Stimulated activated naive CD8-positive, alpha-beta T cell treated with anti-CD3 and anti-CD28 coated beads, Interleukin-15, Interleukin-2, amounts not matched to agents 100 ng/mL and 50 ng/mL, for 24 hours (primary cell): Measurements from ENCODE around the gene EXD2.

Experiments
- H3K27ac Mint-ChIP-seq: one replicate; pipeline ENCODE4 v1.8.0; 2021; ENCODE audit warnings: mild to moderate bottlenecking, mixed read lengths
- H3K27me3 Mint-ChIP-seq: one replicate; pipeline ENCODE4 v1.8.0; 2021; ENCODE audit warnings: mixed read lengths
- H3K36me3 Mint-ChIP-seq: one replicate; pipeline ENCODE4 v1.8.0; 2021; ENCODE audit warnings: low read depth, mixed read lengths
- H3K4me1 Mint-ChIP-seq: one replicate; pipeline ENCODE4 v1.8.0; 2021; ENCODE audit warnings: low read depth, mixed read lengths
- H3K4me3 Mint-ChIP-seq: one replicate; pipeline ENCODE4 v1.8.0; 2021; ENCODE audit warnings: mild to moderate bottlenecking, mixed read lengths
- H3K9me3 Mint-ChIP-seq: one replicate; pipeline ENCODE4 v1.8.0; 2021; ENCODE audit warnings: mixed read lengths

The EXD2 gene

DNA sequence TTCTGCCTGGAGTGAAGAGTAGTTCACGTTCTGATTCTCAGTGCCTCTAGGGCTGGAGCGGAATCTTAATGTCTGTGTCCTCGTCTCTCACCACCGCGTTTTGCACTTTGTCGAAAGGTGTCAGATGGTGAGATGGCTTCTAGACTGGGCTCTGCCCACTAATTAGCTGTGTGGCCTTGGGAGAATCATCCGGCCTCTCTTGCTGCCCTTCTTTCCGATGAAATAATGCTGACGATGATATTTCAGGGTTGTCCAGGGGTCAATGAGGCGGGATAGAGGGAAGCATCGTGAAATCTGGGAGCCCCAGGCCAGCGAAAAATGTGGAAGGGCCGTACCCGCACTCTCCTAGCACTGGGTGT, 67.8 kb downstream of the EXD2 start:
- H3K27ac Mint-ChIP-seq: no peak overlapping the region
- H3K4me1 Mint-ChIP-seq: peaks cover 4% of the 10 kb centered on the region
- H3K9me3 Mint-ChIP-seq: no peaks in the 10 kb centered on the region
- H3K36me3 Mint-ChIP-seq: no peaks in the 10 kb centered on the region
- H3K27me3 Mint-ChIP-seq: peaks cover 70% of the 10 kb centered on the region
- H3K4me3 Mint-ChIP-seq: peak overlapping the region; percentile 35

- peaks cover 69% of the 10 kb centered on the region for H3K27me3 Mint-ChIP-seq
- H3K36me3 Mint-ChIP-seq: no peaks in the 10 kb centered on the region
- peaks cover 4% of the 10 kb centered on the region for H3K4me1 Mint-ChIP-seq
- H3K9me3 Mint-ChIP-seq: no peaks in the 10 kb centered on the region
- peak within 1 kb of the TSS; percentile 51 for H3K4me3 Mint-ChIP-seq
- H3K27ac Mint-ChIP-seq: no peak within 1 kb of the TSS
These were observed 68.4 kb downstream of the EXD2 start, which contains the start of gene GALNT16 for GRCh38 chr14:69259527-69260189. Gene GALNT16, plus strand, starts transcription at chr14:69260158. Its CDS starts 133 bp downstream, at chr14:69260291.

DNA sequence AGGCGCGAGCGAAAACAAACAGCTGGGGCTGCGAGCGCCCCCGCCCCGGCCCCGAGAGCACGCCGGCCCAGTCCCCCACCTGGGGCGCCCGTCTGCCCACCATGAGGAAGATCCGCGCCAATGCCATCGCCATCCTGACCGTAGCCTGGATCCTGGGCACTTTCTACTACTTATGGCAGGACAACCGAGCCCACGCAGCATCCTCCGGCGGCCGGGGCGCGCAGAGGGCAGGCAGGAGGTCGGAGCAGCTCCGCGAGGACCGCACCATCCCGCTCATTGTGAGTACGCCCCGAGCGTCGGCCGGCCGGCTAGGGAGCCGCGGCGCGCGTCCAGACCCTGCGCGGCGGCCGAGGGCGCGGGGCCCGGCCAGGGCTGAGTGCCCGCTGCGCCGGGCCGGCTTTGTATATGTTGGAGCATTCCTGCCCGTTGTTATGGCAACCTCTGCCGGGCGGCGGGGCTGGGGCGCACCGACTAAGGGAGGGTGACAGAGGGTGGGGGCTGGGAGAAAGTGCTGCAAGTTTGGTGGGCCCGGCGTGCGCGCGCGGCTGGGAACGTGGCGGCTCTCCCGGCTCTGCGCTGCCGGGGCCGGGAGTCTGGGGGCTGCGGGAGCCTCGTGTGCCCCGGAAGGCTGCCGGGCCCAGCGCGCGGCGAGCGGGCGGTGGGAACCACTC, 69.0 kb downstream of the EXD2 start:
- H3K4me1 Mint-ChIP-seq: peaks cover 4% of the 10 kb centered on the region
- H3K36me3 Mint-ChIP-seq: no peaks in the 10 kb centered on the region
- no peaks in the 10 kb centered on the region for H3K9me3 Mint-ChIP-seq
- H3K27ac Mint-ChIP-seq: no peak overlapping the region
- peak overlapping the region; percentile 51 for H3K4me3 Mint-ChIP-seq
- peaks cover 65% of the 10 kb centered on the region for H3K27me3 Mint-ChIP-seq

GRCh38 chr14:69260861-69261564, 69.7 kb downstream of the EXD2 start:
- Mint-ChIP-seq H3K27me3 (peaks cover 61% of the 10 kb centered on the region), H3K4me1 (peaks cover 4% of the 10 kb centered on the region), H3K4me3 (peak overlapping the region; percentile 43), H3K9me3 (no peaks in the 10 kb centered on the region), H3K36me3 (no peaks in the 10 kb centered on the region), H3K27ac (no peak overlapping the region)

- Mint-ChIP-seq H3K9me3 (no peaks in the 10 kb centered on the region), H3K36me3 (no peaks in the 10 kb centered on the region), H3K27me3 (peaks cover 54% of the 10 kb centered on the region), H3K27ac (no peak overlapping the region), H3K4me1 (peaks cover 4% of the 10 kb centered on the region), H3K4me3 (no peak overlapping the region)
These were observed 70.5 kb downstream of the EXD2 start for GRCh38 chr14:69261761-69262331.

DNA sequence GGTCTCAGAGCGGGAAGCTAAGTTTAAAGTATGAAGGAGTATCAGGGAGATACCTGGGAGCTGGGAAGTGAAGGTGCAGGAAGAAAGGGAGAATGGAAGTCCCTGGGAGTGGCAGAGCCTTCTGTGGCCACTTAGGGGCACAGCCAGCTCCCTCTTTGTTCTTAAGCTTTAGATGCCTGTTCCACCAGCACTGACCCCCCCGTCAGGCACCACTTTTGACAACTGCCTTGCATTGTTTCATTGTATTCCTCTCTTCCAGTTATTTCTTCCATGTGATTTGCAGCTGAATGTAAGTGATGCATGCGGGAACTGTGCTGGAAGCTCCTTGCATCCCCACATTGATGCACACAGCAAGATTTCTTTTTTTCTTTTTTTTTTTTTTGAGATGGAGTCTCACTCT, 71.2 kb downstream of the EXD2 start:
- Mint-ChIP-seq H3K27me3 (peaks cover 51% of the 10 kb centered on the region), H3K4me1 (peaks cover 4% of the 10 kb centered on the region), H3K9me3 (no peaks in the 10 kb centered on the region), H3K4me3 (no peak overlapping the region), H3K36me3 (no peaks in the 10 kb centered on the region), H3K27ac (no peak overlapping the region)

GRCh38 chr14:69263364-69263763, 72.1 kb downstream of the EXD2 start:
- H3K4me3 Mint-ChIP-seq: no peak overlapping the region
- H3K27ac Mint-ChIP-seq: no peak overlapping the region
- peaks cover 42% of the 10 kb centered on the region for H3K27me3 Mint-ChIP-seq
- no peaks in the 10 kb centered on the region for H3K36me3 Mint-ChIP-seq
- no peaks in the 10 kb centered on the region for H3K9me3 Mint-ChIP-seq
- peaks cover 4% of the 10 kb centered on the region for H3K4me1 Mint-ChIP-seq

GRCh38 chr14:69263771-69264170, 72.5 kb downstream of the EXD2 start:
- no peaks in the 10 kb centered on the region for H3K36me3 Mint-ChIP-seq
- H3K4me1 Mint-ChIP-seq: peaks cover 4% of the 10 kb centered on the region
- no peaks in the 10 kb centered on the region for H3K9me3 Mint-ChIP-seq
- H3K27me3 Mint-ChIP-seq: peaks cover 38% of the 10 kb centered on the region
- no peak overlapping the region for H3K27ac Mint-ChIP-seq
- no peak overlapping the region for H3K4me3 Mint-ChIP-seq

GRCh38 chr14:69266572-69267345, 75.5 kb downstream of the EXD2 start:
- Mint-ChIP-seq H3K27me3 (peaks cover 20% of the 10 kb centered on the region), H3K4me1 (no peaks in the 10 kb centered on the region), H3K36me3 (no peaks in the 10 kb centered on the region), H3K4me3 (no peak overlapping the region), H3K9me3 (no peaks in the 10 kb centered on the region), H3K27ac (no peak overlapping the region)

DNA sequence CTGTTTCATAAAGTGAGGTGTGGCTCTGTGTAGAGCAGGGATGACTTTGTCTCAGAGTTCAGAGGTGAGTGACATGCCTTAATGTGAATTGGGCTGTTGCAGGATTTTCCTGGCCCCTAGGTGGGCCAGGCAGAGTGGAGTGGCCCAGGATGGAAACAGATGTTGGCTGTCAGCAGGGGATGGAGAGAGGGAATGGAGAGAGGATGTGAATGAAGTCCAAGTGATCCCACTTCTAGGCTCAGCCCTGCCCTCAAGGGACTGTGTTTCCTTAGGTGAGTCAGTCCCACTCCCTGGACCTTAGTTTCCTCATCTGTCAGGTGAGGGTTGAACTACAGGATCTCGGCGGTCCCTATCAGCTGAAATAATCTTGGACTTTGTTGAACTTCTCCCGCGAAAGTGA, 76.2 kb downstream of the EXD2 start:
- Mint-ChIP-seq H3K27me3 (peaks cover 13% of the 10 kb centered on the region), H3K9me3 (no peaks in the 10 kb centered on the region), H3K36me3 (no peaks in the 10 kb centered on the region), H3K4me3 (no peak overlapping the region), H3K27ac (no peak overlapping the region), H3K4me1 (no peaks in the 10 kb centered on the region)

- H3K36me3 Mint-ChIP-seq: no peaks in the 10 kb centered on the region
- H3K4me3 Mint-ChIP-seq: no peak overlapping the region
- H3K27me3 Mint-ChIP-seq: peaks cover 10% of the 10 kb centered on the region
- no peak overlapping the region for H3K27ac Mint-ChIP-seq
- no peaks in the 10 kb centered on the region for H3K9me3 Mint-ChIP-seq
- H3K4me1 Mint-ChIP-seq: no peaks in the 10 kb centered on the region
These were observed 76.9 kb downstream of the EXD2 start for GRCh38 chr14:69268223-69268622.

DNA sequence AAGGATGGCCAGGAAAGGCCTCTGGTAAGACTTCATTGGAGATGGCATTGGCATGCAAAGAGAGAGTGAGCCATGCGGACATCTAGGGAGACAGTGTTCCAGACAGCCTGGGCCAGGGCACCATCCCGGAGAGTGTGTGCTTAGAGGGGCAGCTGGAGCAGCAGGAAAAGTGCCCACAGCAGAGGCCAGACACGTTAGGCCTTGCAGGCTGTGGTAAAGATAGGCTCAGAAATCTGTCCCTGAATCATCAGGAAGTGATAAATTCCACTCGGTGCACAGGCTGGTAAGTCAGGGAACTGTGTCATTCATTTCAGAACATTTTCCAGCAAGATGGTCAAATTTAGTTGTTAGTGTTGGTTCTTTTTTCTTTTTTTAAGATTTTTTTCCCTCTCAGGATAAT, 77.5 kb downstream of the EXD2 start:
- no peaks in the 10 kb centered on the region for H3K36me3 Mint-ChIP-seq
- no peaks in the 10 kb centered on the region for H3K9me3 Mint-ChIP-seq
- no peaks in the 10 kb centered on the region for H3K4me1 Mint-ChIP-seq
- peaks cover 6% of the 10 kb centered on the region for H3K27me3 Mint-ChIP-seq
- H3K4me3 Mint-ChIP-seq: no peak overlapping the region
- no peak overlapping the region for H3K27ac Mint-ChIP-seq

GRCh38 chr14:69269381-69269780, 78.1 kb downstream of the EXD2 start:
- H3K9me3 Mint-ChIP-seq: no peaks in the 10 kb centered on the region
- H3K27me3 Mint-ChIP-seq: no peaks in the 10 kb centered on the region
- H3K4me3 Mint-ChIP-seq: no peak overlapping the region
- no peaks in the 10 kb centered on the region for H3K4me1 Mint-ChIP-seq
- no peak overlapping the region for H3K27ac Mint-ChIP-seq
- H3K36me3 Mint-ChIP-seq: no peaks in the 10 kb centered on the region

GRCh38 chr14:69270097-69270496, 78.8 kb downstream of the EXD2 start:
- Mint-ChIP-seq H3K4me1 (no peaks in the 10 kb centered on the region), H3K27ac (no peak overlapping the region), H3K4me3 (no peak overlapping the region), H3K27me3 (no peaks in the 10 kb centered on the region), H3K9me3 (no peaks in the 10 kb centered on the region), H3K36me3 (no peaks in the 10 kb centered on the region)
